Common myeloid progenitor, CD34-positive (primary cell): ENCODE results near the gene ACAD11.
A peak's percentile ranks its signal among the peaks of the same experiment; 100 is the strongest.

Experiments
- CTCF ChIA-PET: fragments of 350-600 bp; sonication (Branson Sonifier 250); formaldehyde crosslinking; loops from one replicate; lab custom pipeline; 2021; ENCODE audit warnings: antibody characterized with exemption; lab: Charles Lee
- POLR2A ChIA-PET: fragments of 350-600 bp; sonication (Branson Sonifier 250); formaldehyde crosslinking; loops from one replicate; lab custom pipeline; 2021; ENCODE audit warnings: antibody characterized with exemption; lab: Charles Lee
- DNase-seq, 3 donors: peaks; one replicate each; pipeline versions ENCODE4 v3.0.0 to v3.0.0-alpha.2; 2013
- H3K27ac ChIP-seq, 2 experiments: 1 replicate in 1 of 2; 2 replicates in 1 of 2; pipeline ENCODE4 v1.7.0; 2013; ENCODE audit warnings: inconsistent platforms in 2 of 2, low read length in 2 of 2, mild to moderate bottlenecking in 2 of 2, low read depth in 1 of 2, moderate library complexity in 1 of 2; ENCODE audit not compliant: severe bottlenecking in 2 of 2, insufficient read depth in 1 of 2, poor library complexity in 1 of 2
- H3K27me3 ChIP-seq, 5 experiments: replicated peaks in 2 of 5; 1 replicate in 3 of 5; 2 replicates in 2 of 5; pipeline versions ENCODE4 v1.6.1 to v1.7.0; 2013; ENCODE audit warnings: low read length in 4 of 5, mild to moderate bottlenecking in 2 of 5, moderate library complexity in 2 of 5, inconsistent platforms in 1 of 5; ENCODE audit not compliant: insufficient read depth in 5 of 5, control insufficient read depth in 4 of 5
- H3K36me3 ChIP-seq, 4 experiments: 1 replicate in 2 of 4; 2 replicates in 2 of 4; pipeline versions ENCODE4 v1.6.1 to v1.7.0; 2013; ENCODE audit warnings: low read length in 3 of 4, control low read depth in 1 of 4, mild to moderate bottlenecking in 1 of 4; ENCODE audit not compliant: control insufficient read depth in 4 of 4, insufficient read depth in 4 of 4
- H3K4me1 ChIP-seq, 4 experiments: 1 replicate in 3 of 4; 2 replicates in 1 of 4; pipeline versions ENCODE4 v1.6.1 to v1.7.1; 2013; ENCODE audit warnings: low read length in 3 of 4, mild to moderate bottlenecking in 3 of 4, control low read depth in 1 of 4, inconsistent platforms in 1 of 4, moderate library complexity in 1 of 4; ENCODE audit not compliant: control insufficient read depth in 4 of 4, insufficient read depth in 4 of 4; ENCODE audit errors: control extremely low read depth in 1 of 4
- H3K4me3 ChIP-seq, 7 experiments: 1 replicate in 4 of 7; 2 replicates in 3 of 7; pipeline versions ENCODE4 v1.5.1 to v1.7.0; 2013; ENCODE audit warnings: mild to moderate bottlenecking in 7 of 7, low read length in 6 of 7, moderate library complexity in 6 of 7, inconsistent platforms in 2 of 7, low read depth in 2 of 7, control low read depth in 1 of 7; ENCODE audit not compliant: insufficient read depth in 4 of 7, control insufficient read depth in 1 of 7; ENCODE audit errors: extremely low read depth in 1 of 7
- H3K9me3 ChIP-seq, 5 experiments: 1 replicate in 4 of 5; 2 replicates in 1 of 5; pipeline versions ENCODE4 v1.6.1 to v1.7.1; 2013; ENCODE audit warnings: low read length in 4 of 5, mild to moderate bottlenecking in 2 of 5, inconsistent platforms in 1 of 5, low read depth in 1 of 5, moderate library complexity in 1 of 5; ENCODE audit not compliant: control insufficient read depth in 4 of 5, insufficient read depth in 2 of 5; ENCODE audit errors: control extremely low read depth in 1 of 5
- WGBS: methylation state at CpG from one replicate; pipeline ENCODE4 v1.1.5; 2013; ENCODE audit not compliant: insufficient coverage; 5-methylcytosine and 5-hydroxymethylcytosine counted together

Gene ACAD11

DNA sequence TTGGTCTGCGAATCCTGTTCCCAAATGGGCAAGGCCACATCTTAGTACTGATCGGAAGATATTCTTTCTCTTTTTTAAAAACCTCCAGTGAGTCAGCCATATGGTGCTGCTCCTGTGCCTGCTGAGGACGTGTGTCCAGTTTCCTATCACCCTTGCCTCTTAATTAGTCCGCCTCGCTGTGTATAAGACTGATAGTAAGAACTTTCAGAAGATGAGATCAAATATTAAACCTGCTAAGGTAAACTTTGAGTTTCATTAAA lies 1.1 kb upstream of the ACAD11 start:
- Histone ChIP-seq H3K27me3 (no peaks in the 10 kb centered on the region), H3K27ac (peak overlapping the region; percentile 81 to 92), H3K36me3 (peaks cover 0 to 10% (median 3%) of the 10 kb centered on the region in 4 experiments), H3K4me1 (peaks cover 3 to 28% (median 16%) of the 10 kb centered on the region in 4 experiments), H3K4me3 (peak overlapping the region; percentile 78 to 99 (median 98)), H3K9me3 (no peaks in the 10 kb centered on the region)
- WGBS, result 0% methylated on average over 5 of the region's 5 CpGs
- ChIA-PET POLR2A (interaction anchor here (0.6 kb wide), 1 partner anchor 10 kb away, joined by 3 read pairs; no protein-coding TSS in a partner anchor), CTCF (interaction anchor here (0.7 to 1.4 kb wide), 3 partner anchors 10 to 25 kb away, joined by 3 to 5 read pairs (median 3); no protein-coding TSS in a partner anchor)
- peak; percentile 11 to 56 (median 41) for DNase-seq

DNA sequence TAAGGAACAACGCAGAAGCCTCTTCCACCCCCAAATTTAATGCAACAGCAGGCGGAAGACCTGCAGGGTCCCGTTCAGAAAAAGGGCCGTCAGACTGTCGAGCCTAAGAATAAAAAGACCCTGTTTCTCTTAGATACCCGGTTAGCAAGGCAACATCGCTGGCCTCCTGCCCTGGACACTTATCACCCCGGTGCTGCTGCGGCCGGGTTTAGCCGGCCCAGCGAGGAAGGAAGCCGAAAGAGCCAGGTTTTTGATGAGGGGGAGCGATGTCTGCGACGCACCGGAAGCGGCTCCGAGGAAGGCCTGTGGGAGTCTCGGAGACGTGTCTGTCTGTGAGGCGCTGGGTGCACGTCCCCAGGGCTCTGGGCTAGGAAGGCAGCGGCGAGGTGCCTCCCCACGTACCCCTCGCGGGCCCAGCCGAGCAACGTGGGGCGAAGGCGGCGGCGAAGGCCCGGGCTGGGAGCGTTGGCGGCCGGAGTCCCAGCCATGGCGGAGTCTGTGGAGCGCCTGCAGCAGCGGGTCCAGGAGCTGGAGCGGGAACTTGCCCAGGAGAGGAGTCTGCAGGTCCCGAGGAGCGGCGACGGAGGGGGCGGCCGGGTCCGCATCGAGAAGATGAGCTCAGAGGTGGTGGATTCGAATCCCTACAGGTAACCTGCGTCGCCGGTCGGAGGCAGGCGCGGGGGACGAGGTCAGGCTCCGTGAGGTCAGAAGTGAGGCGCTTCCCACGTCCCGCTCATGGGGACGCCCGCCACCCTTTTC lies 622 bp upstream of the ACAD11 start, which contains the start of gene UBA5:
TSS of gene UBA5 (plus strand) at position 278 of the 759 bp plus-strand sequence. CDS start at position 487, 209 bp downstream.
- H3K4me1 ChIP-seq, result peaks cover 3 to 28% (median 16%) of the 10 kb centered on the region in 4 experiments
- H3K27ac ChIP-seq, result peak within 1 kb of the TSS; percentile 81 to 92
- peak; percentile 57 to 81 (median 74) for DNase-seq
- peak within 1 kb of the TSS; percentile 78 to 99 (median 98) for H3K4me3 ChIP-seq
- H3K27me3 ChIP-seq, result no peaks in the 10 kb centered on the region
- ChIA-PET POLR2A (no interaction called here), CTCF (interaction anchor here (1.2 to 2.1 kb wide), 3 partner anchors 11 to 25 kb away, joined by 3 to 10 read pairs (median 5); no protein-coding TSS in a partner anchor)
- peaks cover 0 to 10% (median 3%) of the 10 kb centered on the region in 4 experiments for H3K36me3 ChIP-seq
- WGBS, result under 1% methylated on average over 60 of the region's 64 CpGs
- no peaks in the 10 kb centered on the region for H3K9me3 ChIP-seq

DNA sequence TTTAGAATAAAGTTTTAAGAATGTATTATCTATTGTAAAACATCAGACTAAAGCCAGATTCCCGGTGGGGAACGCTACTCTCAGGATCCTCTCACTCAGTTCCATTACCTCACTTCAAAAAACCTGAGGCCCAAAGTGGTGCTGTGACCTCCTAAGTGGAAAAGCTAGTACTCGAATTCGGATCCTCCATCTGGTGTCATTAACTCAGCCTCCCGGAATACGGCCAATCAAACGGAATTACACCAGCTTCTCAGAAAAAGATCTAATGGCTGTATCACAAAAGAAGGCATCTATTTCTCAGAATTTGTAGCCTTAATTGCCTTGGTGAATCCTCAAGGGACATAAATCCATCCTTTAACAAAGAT lies 627 bp downstream of the ACAD11 start:
- H3K9me3 ChIP-seq, result no peaks in the 10 kb centered on the region
- 4% methylated on average over 5 of the region's 7 CpGs for WGBS
- peaks cover 3 to 28% (median 16%) of the 10 kb centered on the region in 4 experiments for H3K4me1 ChIP-seq
- CTCF ChIA-PET, result interaction anchor here (0.7 to 2.2 kb wide), 7 partner anchors 11 to 1661 kb away, joined by 3 to 11 read pairs (median 4); no protein-coding TSS in a partner anchor
- peak overlapping the region in 6 of 7 experiments; percentile 83 to 99 (median 98) for H3K4me3 ChIP-seq
- no peak for DNase-seq
- H3K27ac ChIP-seq, result peak overlapping the region in 1 of 2 experiments; percentile 92
- POLR2A ChIA-PET, result no interaction called here
- H3K27me3 ChIP-seq, result no peaks in the 10 kb centered on the region
- H3K36me3 ChIP-seq, result peaks cover 0 to 5% (median 0%) of the 10 kb centered on the region in 4 experiments

DNA sequence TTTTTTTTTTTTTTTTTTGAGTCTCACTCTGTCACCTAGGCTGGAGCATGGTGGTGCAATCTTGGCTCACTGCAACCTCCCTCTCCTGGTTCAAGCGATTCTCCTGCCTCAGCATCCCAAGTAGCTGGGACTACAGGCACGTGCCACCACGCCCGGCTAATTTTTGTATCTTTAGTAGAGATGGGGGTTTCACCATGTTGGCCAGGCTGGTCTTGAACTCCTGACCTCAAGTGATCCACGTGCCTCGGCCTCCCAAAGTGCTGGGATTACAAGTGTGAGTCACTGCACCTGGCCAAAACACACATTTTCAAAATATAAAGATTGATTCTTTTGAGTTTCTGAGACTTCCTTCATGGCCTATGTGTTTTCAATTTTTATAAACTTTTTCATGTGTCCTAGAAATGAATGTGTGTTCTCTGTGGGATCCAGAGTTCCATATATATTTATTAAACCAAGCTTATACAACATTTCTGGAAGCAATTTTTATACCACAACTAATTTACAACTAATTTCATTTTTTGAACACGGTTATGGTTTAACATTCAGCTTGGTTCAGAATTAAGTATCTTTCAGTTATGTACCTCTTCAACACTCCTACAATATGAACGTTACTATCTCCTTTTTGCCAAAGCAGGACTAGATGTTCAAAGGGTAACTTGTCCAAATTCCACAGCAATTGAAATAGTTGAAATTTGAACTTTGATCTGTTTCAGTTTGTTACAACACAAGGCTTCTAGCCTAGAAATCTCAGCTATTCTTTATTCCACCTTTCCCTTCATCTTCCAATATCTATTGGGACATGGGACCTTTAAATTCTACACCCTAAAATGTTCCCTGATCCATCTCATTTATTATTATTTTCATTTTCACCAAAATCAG lies 1.5 kb downstream of the ACAD11 start:
- H3K36me3 ChIP-seq, result peaks cover 0 to 1% (median 0%) of the 10 kb centered on the region in 4 experiments
- no peak overlapping the region for H3K27ac ChIP-seq
- H3K4me1 ChIP-seq, result peaks cover 3 to 28% (median 16%) of the 10 kb centered on the region in 4 experiments
- peak overlapping the region in 2 of 7 experiments; percentile 83 to 92 for H3K4me3 ChIP-seq
- no peaks in the 10 kb centered on the region for H3K27me3 ChIP-seq
- 86% methylated on average over 2 of the region's 8 CpGs for WGBS
- POLR2A ChIA-PET, result interaction anchor here (0.7 kb wide), 1 partner anchor 9 kb away, joined by 4 read pairs; no protein-coding TSS in a partner anchor
- CTCF ChIA-PET, result interaction anchor here (0.6 to 2.2 kb wide), 11 partner anchors 12 to 1660 kb away, joined by 3 to 11 read pairs (median 4); no protein-coding TSS in a partner anchor
- no peak for DNase-seq
- no peaks in the 10 kb centered on the region for H3K9me3 ChIP-seq

DNA sequence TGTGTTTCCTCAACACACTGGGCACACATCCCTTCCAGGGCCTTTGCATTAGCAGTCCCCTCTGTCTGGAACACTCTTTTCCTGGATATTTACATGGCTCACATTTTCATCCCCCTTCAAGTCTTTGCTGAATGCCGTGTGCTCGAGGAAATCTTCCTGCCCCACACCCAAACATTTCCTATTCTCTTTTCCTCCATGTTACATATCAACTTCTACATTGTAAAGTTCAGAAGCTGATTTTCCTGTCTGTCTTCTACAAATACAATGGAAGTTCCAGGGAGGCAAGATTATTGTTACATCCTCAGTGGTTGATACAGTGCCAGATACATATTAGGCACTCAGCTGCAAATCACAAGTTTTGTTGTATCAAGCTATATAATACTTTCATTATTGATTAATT lies 4.1 kb downstream of the ACAD11 start:
- ChIA-PET POLR2A (no interaction called here), CTCF (interaction anchor here (0.6 to 1.8 kb wide), 4 partner anchors 12 to 113 kb away, joined by 3 to 8 read pairs (median 4); no protein-coding TSS in a partner anchor)
- WGBS, result 92% methylated on average over 2 of the region's 2 CpGs
- Histone ChIP-seq H3K4me1 (peaks cover 0 to 14% (median 8%) of the 10 kb centered on the region in 4 experiments), H3K4me3 (no peak overlapping the region), H3K36me3 (no peaks in the 10 kb centered on the region), H3K9me3 (no peaks in the 10 kb centered on the region), H3K27ac (no peak overlapping the region), H3K27me3 (no peaks in the 10 kb centered on the region)
- no peak for DNase-seq

DNA sequence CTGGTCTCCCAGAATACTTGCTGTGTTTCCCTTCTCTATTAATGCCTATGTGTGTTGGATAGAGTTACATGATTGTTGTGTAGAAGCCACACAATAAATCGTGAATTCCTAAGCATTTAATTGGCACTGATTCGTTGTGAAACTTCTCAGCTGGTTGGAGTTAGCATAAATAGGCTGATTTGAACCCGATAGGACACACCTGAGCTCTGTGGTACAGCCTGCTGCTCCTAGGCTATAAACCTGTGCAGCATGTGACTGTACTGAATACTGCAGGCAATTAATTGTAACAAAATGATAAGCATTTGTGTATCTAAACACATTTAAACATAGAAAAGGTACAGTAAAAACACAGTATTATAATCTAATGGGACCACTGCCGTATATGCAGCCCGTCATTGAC lies 4.9 kb downstream of the ACAD11 start:
- 97% methylated on average over 5 of the region's 5 CpGs for WGBS
- no peak for DNase-seq
- ChIA-PET CTCF (interaction anchor here (0.9 kb wide), 2 partner anchors 10 to 107 kb away, joined by 3 read pairs; no protein-coding TSS in a partner anchor), POLR2A (no interaction called here)
- Histone ChIP-seq H3K4me1 (peaks cover 0 to 14% (median 8%) of the 10 kb centered on the region in 4 experiments), H3K4me3 (no peak overlapping the region), H3K36me3 (no peaks in the 10 kb centered on the region), H3K27ac (no peak overlapping the region), H3K9me3 (no peaks in the 10 kb centered on the region), H3K27me3 (no peaks in the 10 kb centered on the region)
